Peyer's patch (tissue), 4 donors: Measurements from ENCODE around the gene TAS2R43. TPM values are rescaled to one million over a fixed set of nuclear protein-coding genes. Genes with fewer than 3 reads are reported as not detected.

Experiments used
- DNase-seq, 3 donors: peaks; one replicate each; pipeline ENCODE4 v3.0.0-alpha.2; 2017 to 2019
- H3K27ac ChIP-seq, 4 donors: fragments of 200-600 bp; sonication (generic); one replicate each; pipeline ENCODE4 v1.5.1; 2016 to 2019
- H3K27me3 ChIP-seq, 2 donors: fragments of 200-600 bp; sonication (generic); one replicate each; pipeline ENCODE4 v1.5.1; 2019
- H3K36me3 ChIP-seq, 3 donors: fragments of 200-600 bp; sonication (generic); one replicate each; pipeline ENCODE4 v1.5.1; 2016 to 2019
- H3K4me1 ChIP-seq, 4 donors: fragments of 200-600 bp; sonication (generic); one replicate each; pipeline ENCODE4 v1.5.1; 2016 to 2019
- H3K4me3 ChIP-seq, 4 donors: fragments of 200-600 bp; sonication (generic); 1 replicate in 3 of 4; 2 replicates in 1 of 4; pipeline ENCODE4 v1.5.1; 2016 to 2019; ENCODE audit warnings: mild to moderate bottlenecking in 1 of 4
- H3K9me3 ChIP-seq, 4 donors: fragments of 200-600 bp; sonication (generic); one replicate each; pipeline ENCODE4 v1.5.1; 2016 to 2019; ENCODE audit warnings: mild to moderate bottlenecking in 1 of 4
- POLR2A ChIP-seq, 2 donors: fragments of 450-650 bp; IDR thresholded peaks; one replicate each; pipeline ENCODE4 v1.5.1; 2017; ENCODE audit warnings: antibody characterized with exemption in 2 of 2, mild to moderate bottlenecking in 2 of 2, moderate library complexity in 2 of 2
- total RNA-seq, 4 donors: library from RNA; depleted of rRNA; stranded (reverse); fragments of >200 nt; gene quantifications; one replicate each; pipeline ENCODE4 v1.1.0, GENCODE V29; 2016
- TF ChIP-seq, protein P1 (sequence below), 6 experiments: fragments of 450-650 bp in 4 of 6; fragments of 200-600 bp in 2 of 6; sonication (generic) in 1 of 6; IDR thresholded peaks; one replicate each; pipeline ENCODE4 v1.5.1; 2017 to 2019; ENCODE audit warnings: antibody characterized with exemption in 6 of 6, mild to moderate bottlenecking in 3 of 6, moderate library complexity in 1 of 6

TAS2R43 gene, protein sequence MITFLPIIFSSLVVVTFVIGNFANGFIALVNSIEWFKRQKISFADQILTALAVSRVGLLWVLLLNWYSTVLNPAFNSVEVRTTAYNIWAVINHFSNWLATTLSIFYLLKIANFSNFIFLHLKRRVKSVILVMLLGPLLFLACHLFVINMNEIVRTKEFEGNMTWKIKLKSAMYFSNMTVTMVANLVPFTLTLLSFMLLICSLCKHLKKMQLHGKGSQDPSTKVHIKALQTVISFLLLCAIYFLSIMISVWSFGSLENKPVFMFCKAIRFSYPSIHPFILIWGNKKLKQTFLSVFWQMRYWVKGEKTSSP
- total RNA-seq: 1 to 10 TPM; 2.1 to 7.4 (median 5.7) TPM

DNA sequence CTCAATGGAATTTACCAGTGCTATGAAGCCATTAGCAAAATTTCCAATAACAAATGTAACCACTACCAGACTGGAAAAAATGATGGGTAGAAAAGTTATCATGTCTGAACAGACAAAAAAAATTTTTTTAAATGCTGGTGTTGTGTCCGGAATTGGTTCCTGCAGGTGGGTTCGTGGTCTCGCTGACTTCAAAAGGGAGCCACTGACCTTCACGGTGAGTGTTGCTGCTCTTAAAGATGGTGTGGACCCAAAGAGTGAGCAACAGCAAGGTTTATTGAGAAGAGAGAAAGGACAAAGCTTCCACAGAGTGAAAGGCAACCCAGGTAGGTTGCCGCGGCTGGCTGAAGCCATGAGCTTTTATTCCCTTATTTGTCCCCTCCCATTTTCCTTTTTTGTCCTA is at the start of gene TAS2R43:
TSS of gene TAS2R43 (minus strand) at position 186 of the 400 bp plus-strand sequence. CDS start at position 102, 84 bp downstream.
- Histone ChIP-seq H3K4me1 (no peaks in the 10 kb centered on the region), H3K4me3 (no peak within 1 kb of the TSS), H3K27ac (no peak within 1 kb of the TSS), H3K36me3 (no peaks in the 10 kb centered on the region), H3K27me3 (no peaks in the 10 kb centered on the region), H3K9me3 (no peaks in the 10 kb centered on the region)
- no peak for DNase-seq
- TF ChIP-seq, protein P1, sequence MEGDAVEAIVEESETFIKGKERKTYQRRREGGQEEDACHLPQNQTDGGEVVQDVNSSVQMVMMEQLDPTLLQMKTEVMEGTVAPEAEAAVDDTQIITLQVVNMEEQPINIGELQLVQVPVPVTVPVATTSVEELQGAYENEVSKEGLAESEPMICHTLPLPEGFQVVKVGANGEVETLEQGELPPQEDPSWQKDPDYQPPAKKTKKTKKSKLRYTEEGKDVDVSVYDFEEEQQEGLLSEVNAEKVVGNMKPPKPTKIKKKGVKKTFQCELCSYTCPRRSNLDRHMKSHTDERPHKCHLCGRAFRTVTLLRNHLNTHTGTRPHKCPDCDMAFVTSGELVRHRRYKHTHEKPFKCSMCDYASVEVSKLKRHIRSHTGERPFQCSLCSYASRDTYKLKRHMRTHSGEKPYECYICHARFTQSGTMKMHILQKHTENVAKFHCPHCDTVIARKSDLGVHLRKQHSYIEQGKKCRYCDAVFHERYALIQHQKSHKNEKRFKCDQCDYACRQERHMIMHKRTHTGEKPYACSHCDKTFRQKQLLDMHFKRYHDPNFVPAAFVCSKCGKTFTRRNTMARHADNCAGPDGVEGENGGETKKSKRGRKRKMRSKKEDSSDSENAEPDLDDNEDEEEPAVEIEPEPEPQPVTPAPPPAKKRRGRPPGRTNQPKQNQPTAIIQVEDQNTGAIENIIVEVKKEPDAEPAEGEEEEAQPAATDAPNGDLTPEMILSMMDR (IDR thresholded peaks at IDR 0.05): no peak
- no peak for TF ChIP-seq POLR2A (IDR thresholded peaks at IDR 0.05)

DNA sequence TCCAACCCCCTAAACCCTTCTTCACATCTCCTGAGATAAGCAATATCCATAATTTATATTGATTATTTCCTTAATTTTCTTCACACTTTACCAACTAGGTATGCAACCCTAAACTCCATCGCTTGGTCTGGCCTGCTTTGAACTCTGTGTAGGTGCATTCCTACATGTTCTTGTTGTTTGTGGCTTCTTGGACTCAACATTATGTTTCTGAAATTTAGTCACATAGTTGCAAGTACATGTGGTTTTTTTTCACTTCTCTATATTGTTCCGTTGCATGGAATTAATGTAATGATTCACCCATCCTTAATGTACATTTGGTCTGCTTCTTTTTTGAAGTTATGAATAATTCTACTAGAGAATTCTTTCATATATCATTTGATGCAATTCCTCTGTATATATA is 44.0 kb upstream of the TAS2R43 start:
- no peaks in the 10 kb centered on the region for H3K36me3 ChIP-seq
- H3K9me3 ChIP-seq: no peaks in the 10 kb centered on the region
- TF ChIP-seq, protein P1 (IDR thresholded peaks at IDR 0.05): no peak
- no peak for TF ChIP-seq POLR2A (IDR thresholded peaks at IDR 0.05)
- H3K27ac ChIP-seq: no peak overlapping the region
- H3K4me1 ChIP-seq: no peaks in the 10 kb centered on the region
- no peak overlapping the region for H3K4me3 ChIP-seq
- DNase-seq: no peak
- no peaks in the 10 kb centered on the region for H3K27me3 ChIP-seq

DNA sequence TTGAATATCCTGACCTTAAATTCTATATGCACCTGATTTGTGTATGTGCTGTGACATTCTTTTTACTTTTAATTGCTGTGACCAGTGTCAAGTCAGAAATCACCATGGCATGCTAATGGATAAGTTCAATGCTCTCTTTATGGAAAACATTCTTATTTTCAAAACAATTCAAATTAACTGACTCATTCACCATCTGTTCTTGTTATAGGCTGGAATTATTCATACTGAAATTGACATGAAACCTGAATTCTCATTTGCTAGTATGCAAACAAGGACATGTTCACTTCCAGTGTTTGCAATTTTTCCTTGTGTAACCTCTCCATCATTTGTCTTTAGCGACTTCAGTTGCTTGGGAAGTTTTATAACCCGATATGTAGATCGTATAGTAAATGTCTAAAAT is 42.2 kb upstream of the TAS2R43 start, which contains the start of gene TAS2R30:
TSS of gene TAS2R30 (minus strand) at position 340 of the 400 bp plus-strand sequence. CDS start 400 bp downstream, outside the sequence.
- Histone ChIP-seq H3K4me1 (no peaks in the 10 kb centered on the region), H3K9me3 (no peaks in the 10 kb centered on the region), H3K4me3 (no peak within 1 kb of the TSS), H3K27ac (no peak within 1 kb of the TSS), H3K27me3 (no peaks in the 10 kb centered on the region), H3K36me3 (no peaks in the 10 kb centered on the region)
- TF ChIP-seq, protein P1 (IDR thresholded peaks at IDR 0.05): no peak
- TF ChIP-seq POLR2A (IDR thresholded peaks at IDR 0.05): no peak
- DNase-seq: no peak

DNA sequence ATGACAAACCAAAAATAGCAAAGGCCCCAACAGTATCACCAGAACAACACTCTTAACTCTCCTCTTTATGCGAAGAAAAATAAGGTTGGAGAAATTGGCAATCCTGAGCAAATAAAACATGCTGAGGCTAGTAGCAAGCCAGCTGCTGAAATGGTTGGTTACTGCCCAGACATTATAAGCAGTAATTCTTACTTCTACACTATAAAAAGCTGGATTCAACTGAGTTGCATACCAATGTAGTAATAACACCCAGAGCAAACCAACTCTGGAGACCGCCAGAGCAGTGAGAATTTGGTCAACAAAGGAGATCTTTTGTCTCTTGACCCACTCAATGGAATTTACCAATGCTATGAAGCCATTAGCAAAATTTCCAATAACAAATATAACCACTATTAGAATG is 41.7 kb upstream of the TAS2R43 start:
- H3K9me3 ChIP-seq: no peaks in the 10 kb centered on the region
- no peak overlapping the region for H3K27ac ChIP-seq
- DNase-seq: no peak
- H3K4me3 ChIP-seq: no peak overlapping the region
- no peaks in the 10 kb centered on the region for H3K36me3 ChIP-seq
- no peaks in the 10 kb centered on the region for H3K27me3 ChIP-seq
- H3K4me1 ChIP-seq: no peaks in the 10 kb centered on the region
- no peak for TF ChIP-seq POLR2A (IDR thresholded peaks at IDR 0.05)
- TF ChIP-seq, protein P1 (IDR thresholded peaks at IDR 0.05): no peak

DNA sequence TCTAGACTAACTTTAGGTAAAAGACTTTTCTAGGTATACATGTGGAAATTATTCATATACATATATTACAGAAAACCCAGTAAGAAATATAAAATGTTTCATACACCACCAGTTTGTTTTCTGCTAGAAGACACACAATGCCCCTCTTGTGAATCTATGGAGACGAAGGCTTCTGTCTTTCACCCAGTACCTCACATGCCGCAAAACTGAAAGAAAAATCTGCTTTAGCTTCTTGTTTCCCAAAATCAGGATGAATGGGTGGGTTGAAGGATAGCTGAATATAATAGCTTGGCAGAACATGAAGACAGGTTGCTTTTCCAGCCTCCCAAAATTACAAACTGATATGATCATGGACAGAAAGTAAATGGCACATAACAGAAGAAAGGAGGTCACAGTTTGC is 41.0 kb upstream of the TAS2R43 start:
- Histone ChIP-seq H3K27ac (no peak overlapping the region), H3K4me1 (no peaks in the 10 kb centered on the region), H3K36me3 (no peaks in the 10 kb centered on the region), H3K4me3 (no peak overlapping the region), H3K9me3 (no peaks in the 10 kb centered on the region), H3K27me3 (no peaks in the 10 kb centered on the region)
- TF ChIP-seq, protein P1 (IDR thresholded peaks at IDR 0.05): no peak
- no peak for TF ChIP-seq POLR2A (IDR thresholded peaks at IDR 0.05)
- DNase-seq: no peak
